Measurements from ENCODE around the gene RXRG.

DNA sequence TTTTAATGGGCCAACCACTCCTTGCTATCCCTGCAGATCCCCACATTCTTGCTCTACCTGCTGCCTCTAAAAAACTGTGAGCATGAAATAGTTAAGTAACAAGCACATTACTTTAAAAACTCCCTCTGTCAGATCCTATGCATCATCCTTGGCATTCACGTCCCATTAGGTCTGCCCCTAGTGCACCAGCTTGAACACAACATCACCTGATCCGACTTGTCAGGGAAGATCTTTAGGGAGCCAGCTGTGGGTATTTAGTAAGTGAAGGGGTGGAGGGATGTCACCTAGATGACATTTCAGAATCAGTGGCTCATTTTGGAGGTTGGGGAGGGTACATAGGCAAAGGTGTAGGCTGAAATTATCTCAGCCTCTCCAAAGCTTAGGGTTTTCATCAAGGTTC is 33.5 kb downstream of the RXRG start:
- TF ChIP-seq TAF1 (IDR thresholded peaks at IDR 0.05; ENCODE audit: borderline replicate concordance, insufficient read depth, low read length) (no peak), FOXP2 (optimal IDR thresholded peaks at IDR 0.05; ENCODE audit: borderline replicate concordance, extremely low read depth, extremely low read length, insufficient read depth) (no peak), POLR2AphosphoS5 (IDR thresholded peaks at IDR 0.05; ENCODE audit: low read depth, low read length) (no peak), SIN3A (IDR thresholded peaks at IDR 0.05; ENCODE audit: borderline replicate concordance, insufficient read depth, low read length) (no peak), REST (IDR thresholded peaks at IDR 0.05; ENCODE audit: insufficient read depth in 1 of 2, low read depth in 2 of 2, low read length in 2 of 2) (no peak)

Data from PFSK-1 (cell line).